DOHH2 (cell line): Measurements from ENCODE around the gene RASGEF1C.

ENCODE experiments used
- H3F3A ChIP-seq: fragments of 200-600 bp; sonication (generic), shearing (Covaris generic); 2 replicates; pipeline ENCODE4 v1.6.0; 2016; ENCODE audit warnings: antibody characterized with exemption, mild to moderate bottlenecking; ENCODE audit not compliant: control insufficient read depth, insufficient read depth
- H3K27ac ChIP-seq: fragments of 200-600 bp; sonication (generic); 2 replicates; pipeline ENCODE4 v1.5.1; 2014; ENCODE audit warnings: low read depth, mild to moderate bottlenecking, low read length, moderate library complexity
- H3K27me3 ChIP-seq: fragments of 200-600 bp; sonication (generic); 2 replicates; pipeline ENCODE4 v1.6.1; 2014; ENCODE audit warnings: mild to moderate bottlenecking, low read length, mixed read lengths; ENCODE audit not compliant: control insufficient read depth
- H3K36me3 ChIP-seq: fragments of 200-600 bp; sonication (generic); 2 replicates; pipeline ENCODE4 v1.6.1; 2014; ENCODE audit warnings: mild to moderate bottlenecking, low read length, moderate library complexity, mixed read lengths; ENCODE audit not compliant: control insufficient read depth
- H3K4me1 ChIP-seq: fragments of 200-600 bp; sonication (generic); 2 replicates; pipeline ENCODE4 v1.6.1; 2014; ENCODE audit warnings: mild to moderate bottlenecking, low read length, mixed read lengths; ENCODE audit not compliant: control insufficient read depth
- H3K4me2 ChIP-seq: fragments of 200-600 bp; sonication (generic); 2 replicates; pipeline ENCODE4 v1.6.0; 2014; ENCODE audit warnings: mild to moderate bottlenecking, low read length, moderate library complexity
- H3K4me3 ChIP-seq: fragments of 200-600 bp; sonication (generic); 2 replicates; pipeline ENCODE4 v1.5.1; 2014; ENCODE audit warnings: mild to moderate bottlenecking, low read length, mixed read lengths
- H3K79me2 ChIP-seq: fragments of 200-600 bp; sonication (generic); 2 replicates; pipeline ENCODE4 v1.6.1; 2014; ENCODE audit warnings: mild to moderate bottlenecking, low read length, mixed read lengths; ENCODE audit not compliant: control insufficient read depth
- H3K9me2 ChIP-seq: fragments of 200-600 bp; sonication (generic); replicated peaks from 2 replicates; pipeline ENCODE4 v1.6.1; 2014; ENCODE audit warnings: mild to moderate bottlenecking, low read length, mixed read lengths; ENCODE audit not compliant: control insufficient read depth
- H3K9me3 ChIP-seq: fragments of 200-600 bp; sonication (generic); 2 replicates; pipeline ENCODE4 v1.6.1; 2014; ENCODE audit warnings: antibody characterized with exemption, low read length, mixed read lengths; ENCODE audit not compliant: control insufficient read depth, insufficient read depth
- H4K20me1 ChIP-seq: fragments of 200-600 bp; sonication (generic); 2 replicates; pipeline ENCODE4 v1.6.0; 2014; ENCODE audit warnings: low read depth, mild to moderate bottlenecking, antibody characterized with exemption, low read length, moderate library complexity; ENCODE audit not compliant: control insufficient read depth, insufficient read depth
- CTCF ChIP-seq: fragments of 200-600 bp; sonication (generic); IDR thresholded peaks from one replicate; pipeline ENCODE4 v1.5.1; 2014; ENCODE audit warnings: antibody characterized with exemption, mild to moderate bottlenecking, low read depth, low read length; ENCODE audit not compliant: poor library complexity, severe bottlenecking
- EZH2phosphoT487 ChIP-seq: fragments of 200-600 bp; sonication (generic); IDR thresholded peaks from 2 replicates; pipeline ENCODE4 v1.6.1; 2017; ENCODE audit warnings: borderline replicate concordance, mild to moderate bottlenecking, antibody characterized with exemption, low read length, moderate library complexity, mixed read lengths

RASGEF1C gene

GRCh38 chr5:180168758-180169157 lies 40.3 kb downstream of the RASGEF1C start:
- H3K9me3 ChIP-seq: no peaks in the 10 kb centered on the region

DNA sequence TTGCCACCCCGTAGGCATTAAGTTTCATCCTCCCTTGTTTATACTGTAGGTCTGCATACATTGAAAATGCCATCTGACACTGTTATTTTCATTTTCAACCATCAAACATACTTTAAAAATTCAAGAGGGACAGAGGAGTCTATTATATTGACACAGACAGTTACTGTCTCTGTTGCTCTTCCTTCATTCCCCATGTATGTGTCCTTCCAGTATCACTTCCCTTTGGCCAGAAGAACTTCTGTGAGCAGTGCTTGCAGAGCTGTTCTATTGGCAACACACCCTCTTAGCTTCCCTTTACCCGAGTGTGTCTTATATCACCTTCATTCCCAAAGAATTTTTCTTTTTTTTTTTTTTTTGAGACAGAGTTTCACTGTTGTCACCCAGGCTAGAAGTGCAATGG lies 42.8 kb downstream of the RASGEF1C start:
- Histone ChIP-seq H3K9me2 (no peaks in the 10 kb centered on the region), H3K36me3 (no peaks in the 10 kb centered on the region), H3K27me3 (no peaks in the 10 kb centered on the region), H3K79me2 (no peaks in the 10 kb centered on the region), H3F3A (no peaks in the 10 kb centered on the region), H4K20me1 (no peaks in the 10 kb centered on the region), H3K27ac (no peak overlapping the region), H3K9me3 (no peaks in the 10 kb centered on the region), H3K4me2 (no peak overlapping the region), H3K4me1 (no peaks in the 10 kb centered on the region), H3K4me3 (no peak overlapping the region)
- no peak for TF ChIP-seq EZH2phosphoT487

More at GRCh38 chr5:180168758-180169157, 40.3 kb downstream of the RASGEF1C start:
- TF ChIP-seq EZH2phosphoT487 (no peak), CTCF (no peak)
- Histone ChIP-seq H3K9me2 (no peaks in the 10 kb centered on the region), H3F3A (no peaks in the 10 kb centered on the region), H3K79me2 (no peaks in the 10 kb centered on the region), H3K4me3 (no peak overlapping the region), H4K20me1 (no peaks in the 10 kb centered on the region), H3K27me3 (no peaks in the 10 kb centered on the region), H3K27ac (no peak overlapping the region), H3K4me2 (no peak overlapping the region), H3K36me3 (no peaks in the 10 kb centered on the region), H3K4me1 (no peaks in the 10 kb centered on the region)

- H3K27me3 ChIP-seq: no peaks in the 10 kb centered on the region
- H3K4me3 ChIP-seq: no peak overlapping the region
- H3K4me2 ChIP-seq: no peak overlapping the region
- no peaks in the 10 kb centered on the region for H3K9me3 ChIP-seq
- H4K20me1 ChIP-seq: no peaks in the 10 kb centered on the region
- no peaks in the 10 kb centered on the region for H3K36me3 ChIP-seq
- H3F3A ChIP-seq: no peaks in the 10 kb centered on the region
- no peak overlapping the region for H3K27ac ChIP-seq
- H3K79me2 ChIP-seq: no peaks in the 10 kb centered on the region
- H3K9me2 ChIP-seq: no peaks in the 10 kb centered on the region
- TF ChIP-seq EZH2phosphoT487 (no peak), CTCF (no peak)
- no peaks in the 10 kb centered on the region for H3K4me1 ChIP-seq
These were observed 46.7 kb downstream of the RASGEF1C start for GRCh38 chr5:180162304-180162661.

GRCh38 chr5:180161420-180162303 lies 47.3 kb downstream of the RASGEF1C start:
- no peak overlapping the region for H3K4me3 ChIP-seq
- H3K27ac ChIP-seq: no peak overlapping the region
- H3K9me3 ChIP-seq: no peaks in the 10 kb centered on the region
- no peaks in the 10 kb centered on the region for H3K27me3 ChIP-seq
- H3K9me2 ChIP-seq: no peaks in the 10 kb centered on the region
- no peaks in the 10 kb centered on the region for H3F3A ChIP-seq
- no peaks in the 10 kb centered on the region for H3K79me2 ChIP-seq
- TF ChIP-seq EZH2phosphoT487: no peak
- no peak for TF ChIP-seq CTCF
- no peaks in the 10 kb centered on the region for H3K4me1 ChIP-seq
- H3K36me3 ChIP-seq: no peaks in the 10 kb centered on the region
- H3K4me2 ChIP-seq: no peak overlapping the region
- H4K20me1 ChIP-seq: no peaks in the 10 kb centered on the region
